ENCODE results near the gene CCDC180.
A peak's percentile ranks its signal among the peaks of the same experiment; 100 is the strongest.

The CCDC180 gene

GRCh38 chr9:97280755-97281330 is 26.6 kb upstream of the CCDC180 start:
- H3K36me3 ChIP-seq (replicated peaks): no peaks in the 10 kb centered on the region

DNA sequence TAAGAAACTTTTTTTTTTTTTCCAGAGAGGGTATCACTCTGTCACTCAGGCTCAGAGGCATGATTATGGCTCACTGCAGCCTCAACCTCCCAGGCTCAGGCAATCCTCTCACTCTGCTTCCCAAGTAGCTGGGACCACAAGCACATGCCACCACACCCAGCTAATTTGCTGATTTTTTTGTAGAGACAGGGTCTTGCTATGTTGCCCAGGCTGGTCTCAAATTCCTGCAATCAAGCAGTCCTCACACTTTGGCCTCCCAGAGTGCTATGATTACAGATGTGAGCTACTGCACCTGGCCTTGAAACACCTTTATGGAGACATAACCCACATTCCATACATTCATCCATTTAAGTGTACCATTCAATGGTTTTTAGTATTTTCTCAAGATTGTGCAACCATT is 23.7 kb upstream of the CCDC180 start:
- no peak for TF ChIP-seq CTCF (IDR thresholded peaks at IDR 0.05; ENCODE audit: low read depth, low read length, missing control alignments)
- no peak for DNase-seq
- Histone ChIP-seq H3K27ac (no peak overlapping the region), H3K27me3 (replicated peaks) (no peaks in the 10 kb centered on the region), H3K36me3 (replicated peaks) (no peaks in the 10 kb centered on the region), H3K4me3 (ENCODE audit: low read depth, low read length) (no peak overlapping the region)
- in situ Hi-C loops (cut with HindIII; ENCODE audit: low pct_ligation_motif_present, low sequenced_read_pairs): no loop called here

More at GRCh38 chr9:97280755-97281330, 26.6 kb upstream of the CCDC180 start:
- in situ Hi-C loops (cut with HindIII; ENCODE audit: low pct_ligation_motif_present, low sequenced_read_pairs): no loop called here
- no peak overlapping the region for H3K27ac ChIP-seq
- no peaks in the 10 kb centered on the region for H3K27me3 ChIP-seq (replicated peaks)
- H3K4me3 ChIP-seq (ENCODE audit: low read depth, low read length): no peak overlapping the region
- no peak for DNase-seq
- TF ChIP-seq CTCF (IDR thresholded peaks at IDR 0.05; ENCODE audit: low read depth, low read length, missing control alignments): no peak

- Histone ChIP-seq H3K36me3 (replicated peaks) (no peaks in the 10 kb centered on the region), H3K27ac (no peak overlapping the region), H3K27me3 (replicated peaks) (no peaks in the 10 kb centered on the region), H3K4me3 (ENCODE audit: low read depth, low read length) (no peak overlapping the region)
- in situ Hi-C loops (cut with HindIII; ENCODE audit: low pct_ligation_motif_present, low sequenced_read_pairs): no loop called here
- no peak for TF ChIP-seq CTCF (IDR thresholded peaks at IDR 0.05; ENCODE audit: low read depth, low read length, missing control alignments)
- no peak for DNase-seq
Observed at GRCh38 chr9:97284798-97285197, 22.7 kb upstream of the CCDC180 start.

GRCh38 chr9:97292200-97292599 is 15.3 kb upstream of the CCDC180 start:
- Histone ChIP-seq H3K27me3 (replicated peaks) (no peaks in the 10 kb centered on the region), H3K36me3 (replicated peaks) (no peaks in the 10 kb centered on the region), H3K27ac (no peak overlapping the region), H3K4me3 (ENCODE audit: low read depth, low read length) (no peak overlapping the region)
- TF ChIP-seq CTCF (IDR thresholded peaks at IDR 0.05; ENCODE audit: low read depth, low read length, missing control alignments): no peak
- DNase-seq: no peak
- in situ Hi-C loops (cut with HindIII; ENCODE audit: low pct_ligation_motif_present, low sequenced_read_pairs): no loop called here

GRCh38 chr9:97293207-97293721 is 14.2 kb upstream of the CCDC180 start:
- in situ Hi-C loops (cut with HindIII; ENCODE audit: low pct_ligation_motif_present, low sequenced_read_pairs): no loop called here
- H3K4me3 ChIP-seq (ENCODE audit: low read depth, low read length): no peak overlapping the region
- H3K36me3 ChIP-seq (replicated peaks): no peaks in the 10 kb centered on the region
- no peak for TF ChIP-seq CTCF (IDR thresholded peaks at IDR 0.05; ENCODE audit: low read depth, low read length, missing control alignments)
- no peaks in the 10 kb centered on the region for H3K27me3 ChIP-seq (replicated peaks)
- DNase-seq: peak; percentile 41
- H3K27ac ChIP-seq: no peak overlapping the region

DNA sequence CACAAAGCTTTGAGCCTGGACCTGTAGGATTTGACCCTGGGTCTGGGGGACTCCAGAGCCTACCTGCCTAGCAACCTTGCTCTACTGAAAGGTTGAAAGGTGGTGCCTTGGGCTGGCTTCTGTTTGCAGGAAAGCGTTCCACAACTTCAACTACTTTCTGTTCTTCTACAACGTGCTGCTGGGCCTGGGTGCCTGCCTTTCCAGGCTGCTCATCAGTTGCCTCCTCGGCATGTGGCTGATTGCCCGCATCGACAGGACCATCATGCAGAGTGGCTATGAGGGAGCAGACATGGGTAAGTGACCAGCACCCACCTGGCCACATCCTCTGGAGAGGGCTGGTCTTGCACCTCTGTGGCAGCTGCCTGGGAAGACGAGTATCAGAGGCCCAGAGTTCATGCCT is 13.6 kb upstream of the CCDC180 start:
- no peaks in the 10 kb centered on the region for H3K27me3 ChIP-seq (replicated peaks)
- TF ChIP-seq CTCF (IDR thresholded peaks at IDR 0.05; ENCODE audit: low read depth, low read length, missing control alignments): no peak
- H3K36me3 ChIP-seq (replicated peaks): no peaks in the 10 kb centered on the region
- in situ Hi-C loops (cut with HindIII; ENCODE audit: low pct_ligation_motif_present, low sequenced_read_pairs): no loop called here
- H3K4me3 ChIP-seq (ENCODE audit: low read depth, low read length): no peak overlapping the region
- DNase-seq: no peak
- no peak overlapping the region for H3K27ac ChIP-seq

Measured in brain microvascular endothelial cell (primary cell).